ENCODE data around the gene CEP112. TPM values are rescaled to one million over a fixed set of nuclear protein-coding genes. Genes with fewer than 3 reads are reported as not detected.

Gene CEP112
- total RNA-seq, 1 experiment from 2014 or later: 9.5 TPM

DNA sequence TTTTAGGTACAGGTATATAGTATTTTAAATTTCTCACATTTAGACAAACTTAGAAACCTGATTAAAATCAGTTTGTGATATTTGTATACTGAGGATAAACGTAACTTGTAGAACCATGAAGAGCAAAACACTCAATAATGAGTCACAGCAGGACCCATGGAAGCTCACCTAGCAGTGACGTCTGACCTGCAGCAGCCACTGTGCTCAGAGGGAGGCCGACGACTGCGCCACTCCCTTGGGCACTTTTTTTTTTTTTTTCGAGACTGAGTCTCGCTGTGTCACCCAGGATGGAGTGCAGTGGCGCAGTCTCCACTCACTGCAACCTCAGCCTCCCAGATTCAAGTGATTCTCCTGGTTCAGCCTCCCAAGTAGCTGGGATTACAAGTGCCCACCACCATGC, 524.3 kb downstream of the CEP112 start:
- no peaks in the 10 kb centered on the region for H3K27me3 ChIP-seq (ENCODE audit: control insufficient read depth, insufficient read depth, low read length)
- ChIA-PET CTCF (no interaction called here), POLR2A (no interaction called here)
- H3K27ac ChIP-seq (ENCODE audit: low read length): no peak overlapping the region
- no peaks in the 10 kb centered on the region for H3K4me1 ChIP-seq (ENCODE audit: control insufficient read depth, insufficient read depth, low read length)
- no peaks in the 10 kb centered on the region for H3K36me3 ChIP-seq (ENCODE audit: control insufficient read depth, insufficient read depth, low read length)
- ATAC-seq: no peak
- H3K4me3 ChIP-seq (ENCODE audit: low read depth in 2 of 2, low read length in 2 of 2): no peak overlapping the region
- in situ Hi-C loops (cut with HindIII; ENCODE audit: low pct_unique_long_range_greater_than_20kb, low sequenced_read_pairs) (no loop called here), intact Hi-C loops (cut with micrococcal nuclease; ENCODE audit: unreplicated experiment) (no loop called here)
- DNase-seq (ENCODE audit: low read depth, low spot score): no peak
- TF ChIP-seq CTCF (IDR thresholded peaks at IDR 0.05): no peak
- no peak for TF ChIP-seq POLR2AphosphoS5 (IDR thresholded peaks at IDR 0.05; ENCODE audit: low read depth, low read length)
- no peak for TF ChIP-seq SIN3A (IDR thresholded peaks at IDR 0.05; ENCODE audit: borderline replicate concordance, insufficient read depth, low read depth, low read length)
- no peak for TF ChIP-seq TCF7L2 (IDR thresholded peaks at IDR 0.05; ENCODE audit: low read depth, low read length)
- TF ChIP-seq, protein P1, sequence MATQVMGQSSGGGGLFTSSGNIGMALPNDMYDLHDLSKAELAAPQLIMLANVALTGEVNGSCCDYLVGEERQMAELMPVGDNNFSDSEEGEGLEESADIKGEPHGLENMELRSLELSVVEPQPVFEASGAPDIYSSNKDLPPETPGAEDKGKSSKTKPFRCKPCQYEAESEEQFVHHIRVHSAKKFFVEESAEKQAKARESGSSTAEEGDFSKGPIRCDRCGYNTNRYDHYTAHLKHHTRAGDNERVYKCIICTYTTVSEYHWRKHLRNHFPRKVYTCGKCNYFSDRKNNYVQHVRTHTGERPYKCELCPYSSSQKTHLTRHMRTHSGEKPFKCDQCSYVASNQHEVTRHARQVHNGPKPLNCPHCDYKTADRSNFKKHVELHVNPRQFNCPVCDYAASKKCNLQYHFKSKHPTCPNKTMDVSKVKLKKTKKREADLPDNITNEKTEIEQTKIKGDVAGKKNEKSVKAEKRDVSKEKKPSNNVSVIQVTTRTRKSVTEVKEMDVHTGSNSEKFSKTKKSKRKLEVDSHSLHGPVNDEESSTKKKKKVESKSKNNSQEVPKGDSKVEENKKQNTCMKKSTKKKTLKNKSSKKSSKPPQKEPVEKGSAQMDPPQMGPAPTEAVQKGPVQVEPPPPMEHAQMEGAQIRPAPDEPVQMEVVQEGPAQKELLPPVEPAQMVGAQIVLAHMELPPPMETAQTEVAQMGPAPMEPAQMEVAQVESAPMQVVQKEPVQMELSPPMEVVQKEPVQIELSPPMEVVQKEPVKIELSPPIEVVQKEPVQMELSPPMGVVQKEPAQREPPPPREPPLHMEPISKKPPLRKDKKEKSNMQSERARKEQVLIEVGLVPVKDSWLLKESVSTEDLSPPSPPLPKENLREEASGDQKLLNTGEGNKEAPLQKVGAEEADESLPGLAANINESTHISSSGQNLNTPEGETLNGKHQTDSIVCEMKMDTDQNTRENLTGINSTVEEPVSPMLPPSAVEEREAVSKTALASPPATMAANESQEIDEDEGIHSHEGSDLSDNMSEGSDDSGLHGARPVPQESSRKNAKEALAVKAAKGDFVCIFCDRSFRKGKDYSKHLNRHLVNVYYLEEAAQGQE (IDR thresholded peaks at IDR 0.05; ENCODE audit: insufficient read depth in 1 of 2, low read depth in 2 of 2, low read length in 1 of 2): no peak
- BruUV-seq (replicated peaks): no TSS peak
- no peaks in the 10 kb centered on the region for H3K9me3 ChIP-seq (ENCODE audit: control insufficient read depth, insufficient read depth, low read depth, low read length)

GRCh38 chr17:65666876-65667321, 525.0 kb downstream of the CEP112 start:
- no peaks in the 10 kb centered on the region for H3K36me3 ChIP-seq (ENCODE audit: control insufficient read depth, insufficient read depth, low read length)
- no peaks in the 10 kb centered on the region for H3K9me3 ChIP-seq (ENCODE audit: control insufficient read depth, insufficient read depth, low read depth, low read length)
- POLR2A ChIA-PET: no interaction called here
- ATAC-seq (no peak), DNase-seq (ENCODE audit: low read depth, low spot score) (no peak)
- no peaks in the 10 kb centered on the region for H3K4me1 ChIP-seq (ENCODE audit: control insufficient read depth, insufficient read depth, low read length)
- TF ChIP-seq CTCF (IDR thresholded peaks at IDR 0.05) (no peak), TCF7L2 (IDR thresholded peaks at IDR 0.05; ENCODE audit: low read depth, low read length) (no peak), POLR2AphosphoS5 (IDR thresholded peaks at IDR 0.05; ENCODE audit: low read depth, low read length) (no peak), SIN3A (IDR thresholded peaks at IDR 0.05; ENCODE audit: borderline replicate concordance, insufficient read depth, low read depth, low read length) (no peak)
- TF ChIP-seq, protein P1 (IDR thresholded peaks at IDR 0.05; ENCODE audit: insufficient read depth in 1 of 2, low read depth in 2 of 2, low read length in 1 of 2): no peak
- intact Hi-C loops (cut with micrococcal nuclease; ENCODE audit: unreplicated experiment) (no loop called here), in situ Hi-C loops (cut with HindIII; ENCODE audit: low pct_unique_long_range_greater_than_20kb, low sequenced_read_pairs) (no loop called here)
- H3K4me3 ChIP-seq (ENCODE audit: low read depth in 2 of 2, low read length in 2 of 2): no peak overlapping the region
- CTCF ChIA-PET: no interaction called here
- H3K27me3 ChIP-seq (ENCODE audit: control insufficient read depth, insufficient read depth, low read length): no peaks in the 10 kb centered on the region
- no TSS peak for BruUV-seq (replicated peaks)
- H3K27ac ChIP-seq (ENCODE audit: low read length): no peak overlapping the region
